Endothelial cell of umbilical vein (primary cell): Measurements from ENCODE around the gene DIO3. TPM values are rescaled to one million over a fixed set of nuclear protein-coding genes. Genes with fewer than 3 reads are reported as not detected.

ENCODE experiments used
- BruUV-seq: library from RNA; stranded (reverse); fragments of 400-500 nt; replicated peaks from 2 replicates; lab custom pipeline; 2021; lab: Mats Ljungman, UMichigan
- CTCF ChIA-PET: fragments of 300-600, 350-600 bp; sonication (Branson Sonifier 250); formaldehyde crosslinking; loops from one replicate; lab custom pipeline; 2021; ENCODE audit warnings: antibody characterized with exemption, inconsistent platforms; lab: Charles Lee
- POLR2A ChIA-PET: fragments of 300-600, 350-600 bp; sonication (Branson Sonifier 250); formaldehyde crosslinking; loops from one replicate; lab custom pipeline; 2021; ENCODE audit warnings: antibody characterized with exemption, inconsistent platforms; lab: Charles Lee
- DNase-seq: peaks from one replicate; pipeline ENCODE4 v3.0.0-alpha.2; 2011; ENCODE audit warnings: low read depth, low spot score
- FAIRE-seq: peaks from 2 replicates; lab custom pipeline; 2011; peaks lifted over from hg19 to GRCh38; lab: Jason Lieb, UNC
- H2AFZ ChIP-seq: 2 replicates; pipeline ENCODE4 v1.6.0; 2012; ENCODE audit warnings: low read depth, low read length, control low read depth, inconsistent platforms
- H3K27ac ChIP-seq: 2 replicates; pipeline ENCODE4 v1.5.1; 2011; ENCODE audit warnings: low read depth, mild to moderate bottlenecking, control low read depth, low read length, moderate library complexity; ENCODE audit not compliant: insufficient read depth
- H3K27me3 ChIP-seq, 2 experiments: 2 replicates each; pipeline versions ENCODE4 v1.6.0 to v1.6.1; 2011; ENCODE audit warnings: low read length in 2 of 2, mixed read lengths in 1 of 2; ENCODE audit not compliant: control insufficient read depth in 2 of 2, insufficient read depth in 2 of 2
- H3K36me3 ChIP-seq, 2 experiments: 2 replicates in 1 of 2; 3 replicates in 1 of 2; pipeline ENCODE4 v1.5.1; 2011; ENCODE audit warnings: low read length in 2 of 2, mild to moderate bottlenecking in 1 of 2, moderate library complexity in 1 of 2; ENCODE audit not compliant: control insufficient read depth in 2 of 2, insufficient read depth in 2 of 2; ENCODE audit errors: extremely low read depth in 1 of 2
- H3K4me1 ChIP-seq: 3 replicates; pipeline ENCODE4 v1.5.1; 2011; ENCODE audit warnings: mild to moderate bottlenecking, low read length; ENCODE audit not compliant: control insufficient read depth, insufficient read depth; ENCODE audit errors: extremely low read depth
- H3K4me2 ChIP-seq: 2 replicates; pipeline ENCODE4 v1.6.1; 2011; ENCODE audit warnings: low read length, control low read depth, mixed read lengths; ENCODE audit not compliant: insufficient read depth
- H3K4me3 ChIP-seq, 3 experiments: fragments of 200-600 bp in 1 of 3; sonication (generic), shearing (Covaris generic) in 1 of 3; replicated peaks in 1 of 3; 2 replicates each; pipeline ENCODE4 v1.5.1; 2011 to 2016; ENCODE audit warnings: control low read depth in 3 of 3, low read length in 3 of 3, mild to moderate bottlenecking in 2 of 3, inconsistent platforms in 1 of 3, low read depth in 1 of 3, moderate library complexity in 1 of 3; ENCODE audit not compliant: insufficient read depth in 1 of 3
- H3K79me2 ChIP-seq: 2 replicates; pipeline ENCODE4 v1.6.0; 2012; ENCODE audit warnings: low read length, inconsistent platforms; ENCODE audit not compliant: control insufficient read depth, insufficient read depth
- H3K9ac ChIP-seq: replicated peaks from 2 replicates; pipeline ENCODE3; 2011; ENCODE audit warnings: low read length, control low read depth; ENCODE audit not compliant: insufficient read depth; ENCODE audit errors: extremely low read depth
- H3K9me1 ChIP-seq: replicated peaks from 3 replicates; pipeline ENCODE4 v1.6.0; 2011; ENCODE audit warnings: mild to moderate bottlenecking, low read length; ENCODE audit not compliant: control insufficient read depth, insufficient read depth; ENCODE audit errors: extremely low read depth
- H3K9me3 ChIP-seq: replicated peaks from 2 replicates; pipeline ENCODE4 v1.5.1; 2012; ENCODE audit warnings: low read length, inconsistent platforms; ENCODE audit not compliant: control insufficient read depth, insufficient read depth
- H4K20me1 ChIP-seq: replicated peaks from 2 replicates; pipeline ENCODE3; 2011; ENCODE audit warnings: mild to moderate bottlenecking, low read length; ENCODE audit not compliant: control insufficient read depth, insufficient read depth; ENCODE audit errors: extremely low read depth
- EZH2 ChIP-seq: IDR thresholded peaks from 2 replicates; pipeline ENCODE4 v1.6.1; 2012; ENCODE audit warnings: borderline replicate concordance, low read depth, mild to moderate bottlenecking, moderate library complexity, low read length, inconsistent platforms; ENCODE audit not compliant: severe bottlenecking
- FOS ChIP-seq: IDR thresholded peaks from 2 replicates; pipeline ENCODE4 v1.6.1; 2011; ENCODE audit warnings: mild to moderate bottlenecking, low read length, moderate library complexity, borderline replicate concordance; ENCODE audit not compliant: insufficient read depth
- GATA2 ChIP-seq: IDR thresholded peaks from 2 replicates; pipeline ENCODE4 v1.7.0; 2011; ENCODE audit warnings: low read depth, mild to moderate bottlenecking, moderate library complexity, mixed read lengths, low read length; ENCODE audit not compliant: insufficient read length, insufficient read depth
- MAX ChIP-seq: IDR thresholded peaks from 2 replicates; pipeline ENCODE4 v1.6.1; 2011; ENCODE audit not compliant: insufficient read depth, insufficient read length
- POLR2A ChIP-seq: IDR thresholded peaks from 2 replicates; pipeline ENCODE4 v1.6.1; 2012; ENCODE audit warnings: low read depth, mild to moderate bottlenecking, control low read depth, low read length
- POLR2AphosphoS5 ChIP-seq: IDR thresholded peaks from 2 replicates; pipeline ENCODE4 v1.6.1; 2012; ENCODE audit warnings: low read depth, mild to moderate bottlenecking, control low read depth, low read length, moderate library complexity; ENCODE audit not compliant: insufficient read depth
- dilution Hi-C: fragments of 300-500 bp; cut with MboI; formaldehyde crosslinking; loops from one replicate; pipeline ENCODE4 v1.15.0; 2019; ENCODE audit warnings: low sequenced_read_pairs; ENCODE audit not compliant: extremely low pct_ligation_motif_present
- intact Hi-C: fragments of 100-400 bp; cut with micrococcal nuclease; formaldehyde crosslinking; loops from one replicate; pipeline ENCODE4 v1.10.0; 2022
- polyA plus RNA-seq, 4 experiments: library from polyadenylated mRNA; depleted of rRNA in 3 of 4; stranded (reverse) in 3 of 4; unstranded in 1 of 4; fragments of >200 nt; gene quantifications; 2 replicates each; pipeline versions ENCODE4 v1.2.1 to v1.2.3, GENCODE V29; 2011 to 2012; ENCODE audit warnings: missing spikeins in 1 of 4
- total RNA-seq: library from RNA; stranded (reverse); gene quantifications from 2 replicates; pipeline ENCODE4 v1.2.3, GENCODE V29; 2021
- TF ChIP-seq, protein P1 (sequence below), 2 donors: IDR thresholded peaks; 1 replicate in 1 of 2; 2 replicates in 1 of 2; pipeline ENCODE4 v1.5.1; 2011; ENCODE audit warnings: low read length in 2 of 2, mild to moderate bottlenecking in 2 of 2, moderate library complexity in 2 of 2, control low read depth in 1 of 2, inconsistent platforms in 1 of 2, low read depth in 1 of 2; ENCODE audit not compliant: insufficient read depth in 1 of 2; ENCODE audit errors: extremely low read depth in 1 of 2

Gene DIO3
- total and polyA plus RNA-seq, 2 donors (not counting 3 experiments of a cell fraction or from before 2014, with no cell fraction given), result not detected

DNA sequence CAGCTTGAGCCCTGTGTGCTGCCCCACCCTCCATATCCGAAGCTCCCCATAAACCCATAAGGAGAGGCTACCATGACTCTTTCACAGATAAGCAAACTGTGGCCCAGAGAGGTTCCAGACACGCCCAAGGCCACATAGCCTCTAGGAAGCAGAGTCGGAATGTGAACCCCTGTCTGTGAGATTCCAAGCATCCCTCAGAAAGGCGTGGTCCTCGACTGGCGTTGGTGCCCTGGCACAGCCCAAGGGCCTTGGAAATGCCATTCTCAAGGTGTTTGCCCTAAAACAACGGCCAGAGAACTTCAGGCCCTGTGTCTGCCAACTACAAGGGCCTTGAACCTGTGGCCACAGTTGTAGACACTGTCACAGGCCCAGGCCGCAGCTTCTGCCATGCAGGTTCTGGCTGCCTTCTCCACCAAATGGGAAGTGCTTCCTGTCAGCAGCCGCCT is 8.5 kb upstream of the DIO3 start:
- TF ChIP-seq POLR2A, result no peak
- TF ChIP-seq, protein P1, sequence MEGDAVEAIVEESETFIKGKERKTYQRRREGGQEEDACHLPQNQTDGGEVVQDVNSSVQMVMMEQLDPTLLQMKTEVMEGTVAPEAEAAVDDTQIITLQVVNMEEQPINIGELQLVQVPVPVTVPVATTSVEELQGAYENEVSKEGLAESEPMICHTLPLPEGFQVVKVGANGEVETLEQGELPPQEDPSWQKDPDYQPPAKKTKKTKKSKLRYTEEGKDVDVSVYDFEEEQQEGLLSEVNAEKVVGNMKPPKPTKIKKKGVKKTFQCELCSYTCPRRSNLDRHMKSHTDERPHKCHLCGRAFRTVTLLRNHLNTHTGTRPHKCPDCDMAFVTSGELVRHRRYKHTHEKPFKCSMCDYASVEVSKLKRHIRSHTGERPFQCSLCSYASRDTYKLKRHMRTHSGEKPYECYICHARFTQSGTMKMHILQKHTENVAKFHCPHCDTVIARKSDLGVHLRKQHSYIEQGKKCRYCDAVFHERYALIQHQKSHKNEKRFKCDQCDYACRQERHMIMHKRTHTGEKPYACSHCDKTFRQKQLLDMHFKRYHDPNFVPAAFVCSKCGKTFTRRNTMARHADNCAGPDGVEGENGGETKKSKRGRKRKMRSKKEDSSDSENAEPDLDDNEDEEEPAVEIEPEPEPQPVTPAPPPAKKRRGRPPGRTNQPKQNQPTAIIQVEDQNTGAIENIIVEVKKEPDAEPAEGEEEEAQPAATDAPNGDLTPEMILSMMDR (IDR thresholded peaks at IDR 0.05; ENCODE audit: extremely low read depth in 1 of 2, insufficient read depth in 1 of 2, low read depth in 1 of 2, low read length in 2 of 2), result no peak
- TF ChIP-seq EZH2, result no peak
- TF ChIP-seq FOS, result no peak
- no peak for TF ChIP-seq POLR2AphosphoS5
- no peak for TF ChIP-seq MAX
- TF ChIP-seq GATA2, result no peak
- no peak for FAIRE-seq

More for the DNA sequence above, 8.5 kb upstream of the DIO3 start:
- ChIA-PET CTCF (no interaction called here), POLR2A (no interaction called here)
- Histone ChIP-seq H3K4me2 (no peak overlapping the region), H3K27me3 (peaks cover 0 to 2% of the 10 kb centered on the region in 2 experiments), H3K27ac (no peak overlapping the region), H3K9me1 (no peaks in the 10 kb centered on the region), H3K4me1 (no peaks in the 10 kb centered on the region), H2AFZ (no peak overlapping the region), H4K20me1 (no peaks in the 10 kb centered on the region), H3K36me3 (no peaks in the 10 kb centered on the region), H3K4me3 (no peak overlapping the region), H3K9ac (no peak overlapping the region), H3K79me2 (no peaks in the 10 kb centered on the region), H3K9me3 (no peaks in the 10 kb centered on the region)
- intact Hi-C loops, result no loop called here
- no TSS peak for BruUV-seq
- dilution Hi-C loops, result no loop called here
- DNase-seq, result no peak
